Measurements from ENCODE around the gene NFE2L3. TPM values are rescaled to one million over a fixed set of nuclear protein-coding genes. Genes with fewer than 3 reads are reported as not detected.

NFE2L3 gene
- total and polyA plus RNA-seq, 2 donors (not counting 3 experiments of a cell fraction or from before 2014, with no cell fraction given), result 29.6 to 40.2 TPM

GRCh38 chr7:26216049-26216448 lies 64.1 kb downstream of the NFE2L3 start:
- H3K27me3 ChIP-seq (ENCODE audit: control insufficient read depth in 2 of 2, insufficient read depth in 2 of 2, low read length in 2 of 2), result no peaks in the 10 kb centered on the region
- dilution Hi-C loops (cut with MboI; ENCODE audit: extremely low pct_ligation_motif_present, low sequenced_read_pairs), result no loop called here
- no peaks in the 10 kb centered on the region for H3K79me2 ChIP-seq (ENCODE audit: control insufficient read depth, insufficient read depth, low read length)
- ChIA-PET POLR2A (no interaction called here), CTCF (interaction anchor here (2.1 kb wide), 1 partner anchor 126 kb away, joined by 7 read pairs; no protein-coding TSS in a partner anchor)
- no peak overlapping the region for H3K9ac ChIP-seq (replicated peaks; ENCODE audit: extremely low read depth, insufficient read depth, low read length)
- no peak overlapping the region for H3K27ac ChIP-seq (ENCODE audit: insufficient read depth, low read depth, low read length)
- H3K36me3 ChIP-seq (ENCODE audit: control insufficient read depth in 2 of 2, extremely low read depth in 1 of 2, insufficient read depth in 2 of 2, low read length in 2 of 2), result peaks cover 3 to 7% of the 10 kb centered on the region in 2 experiments
- no peak overlapping the region for H2AFZ ChIP-seq (ENCODE audit: low read depth, low read length)
- H4K20me1 ChIP-seq (replicated peaks; ENCODE audit: control insufficient read depth, extremely low read depth, insufficient read depth, low read length), result peaks cover 3% of the 10 kb centered on the region
- FAIRE-seq (no peak), DNase-seq (ENCODE audit: low read depth, low spot score) (no peak)
- intact Hi-C loops (cut with micrococcal nuclease), result no loop called here
- no peak overlapping the region for H3K4me3 ChIP-seq (replicated peaks in 1 of 3; ENCODE audit: insufficient read depth in 1 of 3, low read depth in 1 of 3, low read length in 3 of 3)
- no TSS peak for BruUV-seq (replicated peaks)
- H3K9me1 ChIP-seq (replicated peaks; ENCODE audit: control insufficient read depth, extremely low read depth, insufficient read depth, low read length), result peaks cover 2% of the 10 kb centered on the region
- H3K9me3 ChIP-seq (replicated peaks; ENCODE audit: control insufficient read depth, insufficient read depth, low read length), result no peaks in the 10 kb centered on the region
- H3K4me2 ChIP-seq (ENCODE audit: insufficient read depth, low read length), result no peak overlapping the region
- TF ChIP-seq MAX (IDR thresholded peaks at IDR 0.05; ENCODE audit: insufficient read depth, insufficient read length) (no peak), MYC (IDR thresholded peaks at IDR 0.05; ENCODE audit: low read depth, low read length) (no peak), FOS (IDR thresholded peaks at IDR 0.05; ENCODE audit: borderline replicate concordance, insufficient read depth, low read length) (no peak), JUN (IDR thresholded peaks at IDR 0.05; ENCODE audit: borderline replicate concordance, insufficient read depth, insufficient read length, low read depth) (no peak), GATA2 (IDR thresholded peaks at IDR 0.05; ENCODE audit: insufficient read depth, insufficient read length, low read depth, low read length) (no peak), POLR2A (IDR thresholded peaks at IDR 0.05; ENCODE audit: low read depth, low read length) (no peak), EZH2 (IDR thresholded peaks at IDR 0.05; ENCODE audit: borderline replicate concordance, low read depth, low read length, severe bottlenecking) (no peak), POLR2AphosphoS5 (IDR thresholded peaks at IDR 0.05; ENCODE audit: insufficient read depth, low read depth, low read length) (no peak)
- TF ChIP-seq, protein P1, sequence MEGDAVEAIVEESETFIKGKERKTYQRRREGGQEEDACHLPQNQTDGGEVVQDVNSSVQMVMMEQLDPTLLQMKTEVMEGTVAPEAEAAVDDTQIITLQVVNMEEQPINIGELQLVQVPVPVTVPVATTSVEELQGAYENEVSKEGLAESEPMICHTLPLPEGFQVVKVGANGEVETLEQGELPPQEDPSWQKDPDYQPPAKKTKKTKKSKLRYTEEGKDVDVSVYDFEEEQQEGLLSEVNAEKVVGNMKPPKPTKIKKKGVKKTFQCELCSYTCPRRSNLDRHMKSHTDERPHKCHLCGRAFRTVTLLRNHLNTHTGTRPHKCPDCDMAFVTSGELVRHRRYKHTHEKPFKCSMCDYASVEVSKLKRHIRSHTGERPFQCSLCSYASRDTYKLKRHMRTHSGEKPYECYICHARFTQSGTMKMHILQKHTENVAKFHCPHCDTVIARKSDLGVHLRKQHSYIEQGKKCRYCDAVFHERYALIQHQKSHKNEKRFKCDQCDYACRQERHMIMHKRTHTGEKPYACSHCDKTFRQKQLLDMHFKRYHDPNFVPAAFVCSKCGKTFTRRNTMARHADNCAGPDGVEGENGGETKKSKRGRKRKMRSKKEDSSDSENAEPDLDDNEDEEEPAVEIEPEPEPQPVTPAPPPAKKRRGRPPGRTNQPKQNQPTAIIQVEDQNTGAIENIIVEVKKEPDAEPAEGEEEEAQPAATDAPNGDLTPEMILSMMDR (IDR thresholded peaks at IDR 0.05; ENCODE audit: extremely low read depth in 1 of 2, insufficient read depth in 1 of 2, low read depth in 1 of 2, low read length in 2 of 2), result no peak
- no peaks in the 10 kb centered on the region for H3K4me1 ChIP-seq (ENCODE audit: control insufficient read depth, extremely low read depth, insufficient read depth, low read length)

Measured in endothelial cell of umbilical vein (primary cell).